WTC11 (cell line): Measurements from ENCODE around the gene RGS12. TPM values are rescaled to one million over a fixed set of nuclear protein-coding genes. Genes with fewer than 3 reads are reported as not detected.

ENCODE experiments used
- ATAC-seq: fragments of 200-7000 bp; cut with Tn5 transposase; 2 replicates; pipeline ENCODE4 v1.10.0; 2021; ENCODE audit warnings: mild to moderate bottlenecking, moderate library complexity
- CTCF ChIA-PET: fragments of 300-600 bp; sonication (Branson Sonifier 250); formaldehyde crosslinking; loops from one replicate; lab custom pipeline; 2021; ENCODE audit warnings: antibody characterized with exemption; lab: Charles Lee
- POLR2A ChIA-PET: fragments of 350-600 bp; sonication (Branson Sonifier 250); formaldehyde crosslinking; loops from one replicate; lab custom pipeline; 2021; ENCODE audit warnings: antibody characterized with exemption; lab: Charles Lee
- DNase-seq: peaks from one replicate; pipeline ENCODE4 v3.0.0; 2021; ENCODE audit warnings: low spot score
- H3K27ac Mint-ChIP-seq: 2 replicates; pipeline ENCODE4 v1.8.0; 2021; ENCODE audit warnings: mixed read lengths
- H3K27me3 Mint-ChIP-seq: 2 replicates; pipeline ENCODE4 v1.8.0; 2021; ENCODE audit warnings: low read depth, mild to moderate bottlenecking, moderate library complexity, mixed read lengths
- H3K36me3 Mint-ChIP-seq: 2 replicates; pipeline ENCODE4 v1.8.0; 2021; ENCODE audit warnings: mixed read lengths
- H3K4me1 Mint-ChIP-seq: 2 replicates; pipeline ENCODE4 v1.8.0; 2022; ENCODE audit warnings: mixed read lengths
- H3K4me3 Mint-ChIP-seq: 2 replicates; pipeline ENCODE4 v1.8.0; 2021; ENCODE audit warnings: mild to moderate bottlenecking, moderate library complexity, mixed read lengths
- H3K9me3 Mint-ChIP-seq: 2 replicates; pipeline ENCODE4 v1.8.0; 2021; ENCODE audit warnings: mixed read lengths
- ATF1 ChIP-seq: sonication (generic); formaldehyde crosslinking; IDR thresholded peaks from 2 replicates; pipeline ENCODE4 v1.8.1; 2023; ENCODE audit warnings: mild to moderate bottlenecking, moderate library complexity, missing genetic modification reagents
- ATF3 ChIP-seq: sonication (generic); formaldehyde crosslinking; conservative IDR thresholded peaks from 2 replicates; pipeline ENCODE4 v1.8.1; 2022; ENCODE audit warnings: mild to moderate bottlenecking, missing genetic modification reagents
- EMX1 ChIP-seq: fragments of 250-450 bp; sonication (Bioruptor Pico); IDR thresholded peaks from 2 replicates; pipeline ENCODE4 v1.8.0; 2021; ENCODE audit warnings: mild to moderate bottlenecking
- HMGA2 ChIP-seq: fragments of 250-450 bp; sonication (Bioruptor Pico); IDR thresholded peaks from 2 replicates; pipeline ENCODE4 v1.4.0; 2021; ENCODE audit warnings: mild to moderate bottlenecking, moderate library complexity
- IRF1 ChIP-seq: sonication (generic); formaldehyde crosslinking; IDR thresholded peaks from 2 replicates; pipeline ENCODE4 v1.8.0; 2023; ENCODE audit warnings: missing genetic modification reagents
- TEAD4 ChIP-seq: sonication (generic); formaldehyde crosslinking; IDR thresholded peaks from 2 replicates; pipeline ENCODE4 v1.8.0; 2022; ENCODE audit warnings: mild to moderate bottlenecking, missing genetic modification reagents
- USF1 ChIP-seq: sonication (generic); formaldehyde crosslinking; IDR thresholded peaks from 2 replicates; pipeline ENCODE4 v1.8.0; 2022; ENCODE audit warnings: mild to moderate bottlenecking, missing genetic modification reagents
- USF2 ChIP-seq: sonication (generic); formaldehyde crosslinking; IDR thresholded peaks from 2 replicates; pipeline ENCODE4 v1.8.1; 2023; ENCODE audit warnings: mild to moderate bottlenecking, missing genetic modification reagents, moderate library complexity
- ZBTB21 ChIP-seq: sonication (generic); formaldehyde crosslinking; IDR thresholded peaks from 2 replicates; pipeline ENCODE4 v1.8.1; 2023; ENCODE audit warnings: mild to moderate bottlenecking, missing genetic modification reagents, borderline replicate concordance
- ZBTB43 ChIP-seq: sonication (generic); formaldehyde crosslinking; IDR thresholded peaks from 2 replicates; pipeline ENCODE4 v1.8.1; 2023; ENCODE audit warnings: mild to moderate bottlenecking, missing genetic modification reagents
- ZMAT4 ChIP-seq: fragments of 250-450 bp; sonication (Bioruptor Pico); IDR thresholded peaks from 2 replicates; pipeline ENCODE4 v1.9.0; 2021; ENCODE audit warnings: mild to moderate bottlenecking
- ZNF121 ChIP-seq: sonication (generic); formaldehyde crosslinking; IDR thresholded peaks from 2 replicates; pipeline ENCODE4 v1.8.0; 2023; ENCODE audit warnings: missing genetic modification reagents
- ZNF232 ChIP-seq: sonication (generic); formaldehyde crosslinking; IDR thresholded peaks from 2 replicates; pipeline ENCODE4 v1.8.0; 2022; ENCODE audit warnings: mild to moderate bottlenecking, missing genetic modification reagents
- ZNF263 ChIP-seq: sonication (generic); formaldehyde crosslinking; IDR thresholded peaks from 2 replicates; pipeline ENCODE4 v1.8.1; 2022; ENCODE audit warnings: low read depth, mild to moderate bottlenecking, moderate library complexity, missing genetic modification reagents
- ZNF317 ChIP-seq: sonication (generic); formaldehyde crosslinking; IDR thresholded peaks from 2 replicates; pipeline ENCODE4 v1.8.1; 2023; ENCODE audit warnings: low read depth, mild to moderate bottlenecking, moderate library complexity, missing genetic modification reagents, borderline replicate concordance
- ZNF416 ChIP-seq: fragments of 250-450 bp; sonication (Bioruptor Pico); IDR thresholded peaks from 2 replicates; pipeline ENCODE4 v1.9.0; 2021; ENCODE audit warnings: mild to moderate bottlenecking, inconsistent platforms
- ZNF532 ChIP-seq: fragments of 250-450 bp; sonication (Bioruptor Pico); IDR thresholded peaks from 2 replicates; pipeline ENCODE4 v1.9.0; 2021; ENCODE audit warnings: mild to moderate bottlenecking, borderline replicate concordance
- total RNA-seq: library from RNA; stranded (reverse); gene quantifications from 3 replicates; pipeline ENCODE4 v1.2.3, GENCODE V29; 2021

Gene RGS12
- total RNA-seq, 1 experiment from 2014 or later: 21.0 TPM

- TF ChIP-seq ZNF532 (CRISPR knock-in tag) (no peak), HMGA2 (CRISPR knock-in tag) (no peak)
These were observed 28.6 kb downstream of the RGS12 start (continued) for GRCh38 chr4:3321295-3321889.

- Mint-ChIP-seq H3K4me1 (peaks cover 19% of the 10 kb centered on the region), H3K27me3 (no peaks in the 10 kb centered on the region), H3K27ac (peak overlapping the region; percentile 51; the same call in 1 of the 2 replicates), H3K9me3 (no peaks in the 10 kb centered on the region), H3K36me3 (no peaks in the 10 kb centered on the region), H3K4me3 (no peak overlapping the region)
- ChIA-PET POLR2A (no interaction called here), CTCF (interaction anchor here (2.7 kb wide), 1 partner anchor 113 kb away, joined by 11 read pairs; no protein-coding TSS in a partner anchor)
- ATAC-seq (no peak), DNase-seq (no peak)
- 0 out of 2 replicates have a peak, but pooled peaks have one; percentile 27 for TF ChIP-seq ZNF121 (CRISPR knock-in tag)
- no peak for TF ChIP-seq ATF3 (CRISPR knock-in tag)
- no peak for TF ChIP-seq ATF1 (CRISPR knock-in tag)
- TF ChIP-seq ZNF232 (CRISPR knock-in tag): no peak
These were observed 29.3 kb downstream of the RGS12 start for GRCh38 chr4:3322059-3322550.

- no peak for TF ChIP-seq TEAD4 (CRISPR knock-in tag)
- no peak for TF ChIP-seq IRF1 (CRISPR knock-in tag)
- no peak for TF ChIP-seq ZNF263 (CRISPR knock-in tag)
- no peak for TF ChIP-seq EMX1 (CRISPR knock-in tag)
- TF ChIP-seq ZMAT4 (CRISPR knock-in tag): no peak
- TF ChIP-seq, all 79 proteins: peak for 0
- H3K27me3 Mint-ChIP-seq: no peaks in the 10 kb centered on the region
- ChIA-PET POLR2A (no interaction called here), CTCF (interaction anchor here (1.1 to 2.7 kb wide), 5 partner anchors 18 to 157 kb away, joined by 4 to 15 read pairs (median 10); no protein-coding TSS in a partner anchor)
- H3K36me3 Mint-ChIP-seq: no peaks in the 10 kb centered on the region
- H3K4me3 Mint-ChIP-seq: no peak overlapping the region
- DNase-seq (no peak), ATAC-seq (no peak)
- H3K4me1 Mint-ChIP-seq: peaks cover 19% of the 10 kb centered on the region
- H3K9me3 Mint-ChIP-seq: no peaks in the 10 kb centered on the region
- no peak overlapping the region for H3K27ac Mint-ChIP-seq
These were observed 30.3 kb downstream of the RGS12 start for GRCh38 chr4:3323071-3323481.

- no peak overlapping the region for H3K27ac Mint-ChIP-seq
- CTCF ChIA-PET: interaction anchor here (0.7 to 2.3 kb wide), 36 partner anchors 8 to 157 kb away, joined by 3 to 15 read pairs (median 4); partner anchors contain the start of genes DOK7 and MSANTD1
- peaks cover 16% of the 10 kb centered on the region for H3K4me1 Mint-ChIP-seq
- ATAC-seq (peak; percentile 93), DNase-seq (peak; percentile 78)
- POLR2A ChIA-PET: interaction anchor here (0.6 kb wide), 1 partner anchor 315 kb away, joined by 6 read pairs; no protein-coding TSS in a partner anchor
- no peaks in the 10 kb centered on the region for H3K27me3 Mint-ChIP-seq
- H3K36me3 Mint-ChIP-seq: no peaks in the 10 kb centered on the region
- H3K4me3 Mint-ChIP-seq: no peak overlapping the region
- H3K9me3 Mint-ChIP-seq: no peaks in the 10 kb centered on the region
- TF ChIP-seq ZNF317 (CRISPR knock-in tag) (no peak), ZBTB43 (CRISPR knock-in tag) (no peak), ZBTB21 (no peak), USF2 (CRISPR knock-in tag) (peak; percentile 85), USF1 (CRISPR knock-in tag) (peak; percentile 83), ZNF416 (no peak)
These were observed 31.4 kb downstream of the RGS12 start for GRCh38 chr4:3324093-3324815.
